ENCODE results near the gene CDH2. TPM values are rescaled to one million over a fixed set of nuclear protein-coding genes. Genes with fewer than 3 reads are reported as not detected.

Gene CDH2
- total and polyA plus RNA-seq, 2 donors (not counting 1 experiment from before 2014, with no cell fraction given) = 2.0 to 15.3 TPM

- peak in 1 of 2 donors; percentile 25 for DNase-seq (ENCODE audit: low read depth in 2 of 2)
- H3K27ac ChIP-seq (ENCODE audit: insufficient read depth, low read length) = no peak overlapping the region
Measured at GRCh38 chr18:27967913-27968824, 208.8 kb downstream of the CDH2 start.

DNA sequence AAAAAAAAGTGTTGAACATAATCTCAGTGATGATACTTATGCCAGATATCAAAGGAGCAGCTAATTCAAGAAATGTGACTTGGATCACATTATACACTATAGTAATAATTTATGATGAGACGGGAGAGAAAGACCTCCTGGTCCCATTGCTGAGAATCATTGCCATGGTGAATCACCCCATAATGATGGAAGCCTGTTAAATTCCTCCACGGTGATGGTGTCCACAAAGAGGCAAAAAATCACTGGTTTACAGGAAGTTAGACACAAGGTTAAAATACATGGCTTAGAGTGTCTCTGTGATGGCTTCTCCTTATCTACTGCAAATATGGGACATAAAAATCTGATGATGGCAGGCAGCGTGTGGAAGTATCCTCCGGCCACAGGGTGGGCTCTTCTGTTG lies 210.0 kb downstream of the CDH2 start:
- Histone ChIP-seq H2AFZ (ENCODE audit: low read length) (no peak overlapping the region), H3K4me1 (ENCODE audit: control insufficient read depth, extremely low read depth, insufficient read depth, low read length) (no peaks in the 10 kb centered on the region), H3K9me3 (ENCODE audit: control insufficient read depth, insufficient read depth, low read depth, low read length) (no peaks in the 10 kb centered on the region), H3K9ac (ENCODE audit: insufficient read depth, low read length) (no peak overlapping the region), H3K27me3 (ENCODE audit: control insufficient read depth, insufficient read depth, low read length) (no peaks in the 10 kb centered on the region), H3K36me3 (ENCODE audit: control insufficient read depth, insufficient read depth, low read length) (no peaks in the 10 kb centered on the region), H3K4me3 (replicated peaks in 1 of 4; ENCODE audit: control extremely low read depth in 1 of 4, insufficient read depth in 1 of 4, low read depth in 3 of 4, low read length in 4 of 4) (no peak overlapping the region), H3K27ac (ENCODE audit: insufficient read depth, low read length) (no peak overlapping the region), H4K20me1 (ENCODE audit: control insufficient read depth, extremely low read depth, insufficient read depth, low read length) (no peaks in the 10 kb centered on the region), H3K79me2 (ENCODE audit: control insufficient read depth, insufficient read depth, low read length) (no peaks in the 10 kb centered on the region), H3K4me2 (ENCODE audit: extremely low read depth, insufficient read depth, low read length) (no peak overlapping the region)
- TF ChIP-seq CTCF (conservative IDR thresholded peaks at IDR 0.05 in 1 of 2, IDR thresholded peaks at IDR 0.05 in 1 of 2; ENCODE audit: low read depth in 1 of 2, low read length in 2 of 2) (no peak), EZH2 (IDR thresholded peaks at IDR 0.05; ENCODE audit: low read length, missing control alignments) (no peak)
- DNase-seq (ENCODE audit: low read depth in 2 of 2) = no peak

More at GRCh38 chr18:27967913-27968824, 208.8 kb downstream of the CDH2 start:
- Histone ChIP-seq H3K4me3 (replicated peaks in 1 of 4; ENCODE audit: control extremely low read depth in 1 of 4, insufficient read depth in 1 of 4, low read depth in 3 of 4, low read length in 4 of 4) (no peak overlapping the region), H3K79me2 (ENCODE audit: control insufficient read depth, insufficient read depth, low read length) (no peaks in the 10 kb centered on the region), H4K20me1 (ENCODE audit: control insufficient read depth, extremely low read depth, insufficient read depth, low read length) (no peaks in the 10 kb centered on the region), H3K9ac (ENCODE audit: insufficient read depth, low read length) (no peak overlapping the region), H3K4me2 (ENCODE audit: extremely low read depth, insufficient read depth, low read length) (no peak overlapping the region), H2AFZ (ENCODE audit: low read length) (no peak overlapping the region), H3K27me3 (ENCODE audit: control insufficient read depth, insufficient read depth, low read length) (no peaks in the 10 kb centered on the region), H3K36me3 (ENCODE audit: control insufficient read depth, insufficient read depth, low read length) (no peaks in the 10 kb centered on the region), H3K9me3 (ENCODE audit: control insufficient read depth, insufficient read depth, low read depth, low read length) (no peaks in the 10 kb centered on the region), H3K4me1 (ENCODE audit: control insufficient read depth, extremely low read depth, insufficient read depth, low read length) (no peaks in the 10 kb centered on the region)
- no peak for TF ChIP-seq CTCF (conservative IDR thresholded peaks at IDR 0.05 in 1 of 2, IDR thresholded peaks at IDR 0.05 in 1 of 2; ENCODE audit: low read depth in 1 of 2, low read length in 2 of 2)
- TF ChIP-seq EZH2 (IDR thresholded peaks at IDR 0.05; ENCODE audit: low read length, missing control alignments) = no peak

GRCh38 chr18:27964811-27965210 lies 212.1 kb downstream of the CDH2 start:
- no peak for TF ChIP-seq CTCF (conservative IDR thresholded peaks at IDR 0.05 in 1 of 2, IDR thresholded peaks at IDR 0.05 in 1 of 2; ENCODE audit: low read depth in 1 of 2, low read length in 2 of 2)
- TF ChIP-seq EZH2 (IDR thresholded peaks at IDR 0.05; ENCODE audit: low read length, missing control alignments) = no peak
- Histone ChIP-seq H2AFZ (ENCODE audit: low read length) (no peak overlapping the region), H3K27ac (ENCODE audit: insufficient read depth, low read length) (no peak overlapping the region), H4K20me1 (ENCODE audit: control insufficient read depth, extremely low read depth, insufficient read depth, low read length) (no peaks in the 10 kb centered on the region), H3K27me3 (ENCODE audit: control insufficient read depth, insufficient read depth, low read length) (no peaks in the 10 kb centered on the region), H3K79me2 (ENCODE audit: control insufficient read depth, insufficient read depth, low read length) (no peaks in the 10 kb centered on the region), H3K9me3 (ENCODE audit: control insufficient read depth, insufficient read depth, low read depth, low read length) (no peaks in the 10 kb centered on the region), H3K4me2 (ENCODE audit: extremely low read depth, insufficient read depth, low read length) (no peak overlapping the region), H3K4me3 (replicated peaks in 1 of 4; ENCODE audit: control extremely low read depth in 1 of 4, insufficient read depth in 1 of 4, low read depth in 3 of 4, low read length in 4 of 4) (no peak overlapping the region), H3K36me3 (ENCODE audit: control insufficient read depth, insufficient read depth, low read length) (no peaks in the 10 kb centered on the region), H3K9ac (ENCODE audit: insufficient read depth, low read length) (no peak overlapping the region), H3K4me1 (ENCODE audit: control insufficient read depth, extremely low read depth, insufficient read depth, low read length) (no peaks in the 10 kb centered on the region)
- DNase-seq (ENCODE audit: low read depth in 2 of 2) = peak in 1 of 2 donors; percentile 64
